Heart left ventricle (tissue), 13 donors: ENCODE measurements around the gene GSG1L.

Experiments used
- CTCF ChIP-seq, 12 donors: fragments of 200-600 bp; sonication (generic) in 4 of 12; IDR thresholded peaks; one replicate each; pipeline versions ENCODE4 v1.5.0 to v1.8.0; 2018 to 2022; ENCODE audit warnings: antibody characterized with exemption in 12 of 12, mild to moderate bottlenecking in 5 of 12
- POLR2A ChIP-seq, 2 donors: fragments of 450-650 bp; IDR thresholded peaks; one replicate each; pipeline ENCODE4 v1.6.1; 2017; ENCODE audit warnings: antibody characterized with exemption in 2 of 2, mild to moderate bottlenecking in 2 of 2, moderate library complexity in 2 of 2
- donor health status: ischemic (EF 13 %, LVEDD 7.1; RV severe dilation, severe dysfunction).
- donor health status: DM: no; HTN: yes; CAD: no.
- donor health status: DM: no; HTN: no; CAD: no.
- donor health status: ischemic (EF 25% LVEDD 6.9; RV normal size, moderate dysfunction).
- donor health status: ischemic (EF 25% LVEDD 5.7; RV mildly dilated, moderate dysfunction).
- donor health status: ischemic (EF 35%, LVEDD 5.7; RV mildly dilated, moderate dysfunction).
- donor health status: nonischemic (EF 11% LVEDD 7.7; RV severe dilation, severe dysfunction).
- donor health status: DM: yes; HTN: yes; CAD: no.
- donor health status: PGD.
- donor health status: ischemic (EF 29% LVEDD 5.4; RV normal size, mild dysfunction).
- donor health status: nonischemic (EF 23%, LVEDD 6.1; RV moderate dilation, normal function).

- TF ChIP-seq CTCF (IDR thresholded peaks at IDR 0.05) (no peak), POLR2A (IDR thresholded peaks at IDR 0.05) (no peak)
Observed at GRCh38 chr16:28011223-28011622, 52.3 kb downstream of the GSG1L start.
